Posterior vena cava (tissue), 2 donors: Measurements from ENCODE around the gene RABEP1. TPM values are rescaled to one million over a fixed set of nuclear protein-coding genes. Genes with fewer than 3 reads are reported as not detected.
A peak's percentile ranks its signal among the peaks of the same experiment; 100 is the strongest.

Source experiments
- DNase-seq: peaks from one replicate; pipeline ENCODE4 v3.0.0-alpha.2; 2020; ENCODE audit warnings: low spot score
- intact Hi-C, 2 donors: fragments of 100-400 bp; cut with DNase I; formaldehyde crosslinking; loops; one replicate each; pipeline versions ENCODE4 v1.14.1 to v1.14.2; 2022 to 2023
- total RNA-seq, 2 donors: library from RNA; stranded (reverse); fragmentation: NEBNext Ultra II Directional; extraction: Animal tissue kit (Norgen Biotek cat#: 25700); gene quantifications; one replicate each; pipeline ENCODE4 v1.2.1, GENCODE V29; 2021
- donor health status: DM: yes; HTN: yes; CAD: no.
- donor health status: DM: yes; HTN: yes; CAD: no.

RABEP1 gene
- total RNA-seq, 2 donors from 2014 or later: 41.5 to 47.3 TPM

- intact Hi-C loops: no loop called here
- DNase-seq: no peak
These were observed 19.6 kb upstream of the RABEP1 start for GRCh38 chr17:5262416-5262991.

GRCh38 chr17:5263441-5263840 is 18.6 kb upstream of the RABEP1 start:
- DNase-seq: no peak
- intact Hi-C loops: no loop called here

- intact Hi-C loops: no loop called here
- no peak for DNase-seq
These were observed 17.2 kb upstream of the RABEP1 start for GRCh38 chr17:5264893-5265292.

GRCh38 chr17:5269241-5269960 is 12.7 kb upstream of the RABEP1 start:
- no peak for DNase-seq
- intact Hi-C loops: no loop called here

GRCh38 chr17:5272322-5272721 is 9.8 kb upstream of the RABEP1 start:
- DNase-seq: peak; percentile 13
- intact Hi-C loops: no loop called here

GRCh38 chr17:5282642-5283217 is 646 bp downstream of the RABEP1 start:
- DNase-seq: no peak
- intact Hi-C loops: no loop called here

GRCh38 chr17:5283571-5284315 is 1.7 kb downstream of the RABEP1 start:
- DNase-seq: no peak
- intact Hi-C loops: no loop called here

- DNase-seq: no peak
- intact Hi-C loops: no loop called here
These were observed 2.6 kb downstream of the RABEP1 start for GRCh38 chr17:5284681-5285080.

- intact Hi-C loops: no loop called here
- DNase-seq: no peak
These were observed 4.8 kb downstream of the RABEP1 start for GRCh38 chr17:5286846-5287245.

GRCh38 chr17:5291683-5292350 is 9.7 kb downstream of the RABEP1 start:
- DNase-seq: no peak
- intact Hi-C loops: no loop called here

- intact Hi-C loops: no loop called here
- no peak for DNase-seq
These were observed 15.2 kb downstream of the RABEP1 start for GRCh38 chr17:5297245-5297644.

- no peak for DNase-seq
- intact Hi-C loops: no loop called here
These were observed 17.3 kb downstream of the RABEP1 start for GRCh38 chr17:5299383-5299782.

GRCh38 chr17:5304636-5305035 is 22.6 kb downstream of the RABEP1 start:
- intact Hi-C loops: no loop called here

GRCh38 chr17:5309851-5310250 is 27.8 kb downstream of the RABEP1 start:
- intact Hi-C loops: no loop called here

More at GRCh38 chr17:5304636-5305035, 22.6 kb downstream of the RABEP1 start:
- no peak for DNase-seq

GRCh38 chr17:5325851-5326250 is 43.8 kb downstream of the RABEP1 start:
- DNase-seq: no peak
- intact Hi-C loops: no loop called here

More at GRCh38 chr17:5309851-5310250, 27.8 kb downstream of the RABEP1 start:
- no peak for DNase-seq

GRCh38 chr17:5329784-5330557 is 47.9 kb downstream of the RABEP1 start:
- no peak for DNase-seq
- intact Hi-C loops: no loop called here

GRCh38 chr17:5330981-5331380 is 48.9 kb downstream of the RABEP1 start:
- DNase-seq: no peak
- intact Hi-C loops: no loop called here

- intact Hi-C loops: no loop called here
- DNase-seq: no peak
These were observed 49.4 kb downstream of the RABEP1 start for GRCh38 chr17:5331506-5331905.

- no peak for DNase-seq
- intact Hi-C loops: no loop called here
These were observed 62.8 kb downstream of the RABEP1 start for GRCh38 chr17:5344914-5345313.
